ENCODE results near the gene INSL3.

Gene INSL3

DNA sequence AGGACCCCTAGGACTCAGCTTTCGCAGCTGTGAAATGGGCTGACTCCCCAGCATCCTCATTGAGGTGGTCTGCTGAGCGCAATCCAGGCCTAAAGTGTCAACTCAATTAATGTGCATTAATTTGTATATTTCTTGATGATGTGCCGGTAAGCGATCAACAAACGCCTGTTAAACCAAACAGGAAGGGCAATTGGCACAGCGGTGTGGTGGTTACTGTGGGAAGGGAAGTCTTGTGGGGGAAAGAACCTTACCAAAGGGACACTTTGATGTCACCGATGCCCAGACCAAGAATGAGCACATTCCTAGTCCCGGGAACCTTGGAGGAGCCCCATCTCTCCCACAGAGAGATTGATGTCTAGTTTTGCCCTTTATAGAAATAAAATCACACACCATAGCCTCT is 24.8 kb upstream of the INSL3 start:
- Histone ChIP-seq H3K4me3 (ENCODE audit: low read depth in 1 of 2, low read length in 2 of 2) (peak overlapping the region in 1 of 2 donors; percentile 9), H3K36me3 (ENCODE audit: control insufficient read depth in 1 of 2, insufficient read depth in 2 of 2, low read length in 2 of 2) (peaks cover 0 to 1% of the 10 kb centered on the region in 2 donors), H3K9me3 (ENCODE audit: control insufficient read depth in 1 of 2, low read length in 2 of 2) (no peaks in the 10 kb centered on the region), H3K27ac (ENCODE audit: low read depth, low read length) (no peak overlapping the region), H3K9ac (ENCODE audit: low read depth in 1 of 2, low read length in 2 of 2) (no peak overlapping the region), H3K27me3 (ENCODE audit: control insufficient read depth in 1 of 2, insufficient read depth in 2 of 2, low read length in 2 of 2) (peaks cover 0 to 3% of the 10 kb centered on the region in 2 donors), H3K4me1 (ENCODE audit: control insufficient read depth in 1 of 2, insufficient read depth in 2 of 2, low read length in 2 of 2) (peaks cover 10 to 11% of the 10 kb centered on the region in 2 donors)

DNA sequence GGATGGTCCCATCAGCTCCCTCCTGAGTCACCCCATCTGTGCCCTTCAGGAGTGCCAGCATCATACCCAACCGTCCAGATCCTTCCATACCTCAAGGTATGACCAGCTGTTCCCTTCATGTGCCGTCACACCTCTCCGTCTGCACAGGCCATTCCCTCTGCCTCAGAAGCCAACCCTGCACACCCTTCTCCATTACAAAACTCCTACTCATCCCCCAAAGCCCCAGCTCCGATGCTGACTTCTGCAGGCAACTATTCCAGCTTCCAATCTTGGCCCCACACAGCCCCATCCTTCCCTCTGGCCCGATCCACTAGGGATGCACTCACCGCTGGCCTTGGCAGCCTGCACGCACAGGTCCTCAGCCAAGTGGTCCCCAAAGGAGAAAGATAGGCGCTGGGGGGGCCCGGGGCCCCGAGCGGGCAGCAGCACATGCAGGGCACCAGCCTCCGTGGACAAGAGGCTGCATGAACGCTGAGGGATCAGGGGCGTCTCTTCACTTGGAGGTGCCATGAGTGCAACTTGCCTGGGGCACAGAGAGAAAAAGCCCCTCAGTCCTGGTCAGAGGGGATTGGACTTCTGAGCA is 22.7 kb upstream of the INSL3 start:
- Histone ChIP-seq H3K4me3 (ENCODE audit: low read depth in 1 of 2, low read length in 2 of 2) (no peak overlapping the region), H3K27me3 (ENCODE audit: control insufficient read depth in 1 of 2, insufficient read depth in 2 of 2, low read length in 2 of 2) (peaks cover 0 to 3% of the 10 kb centered on the region in 2 donors), H3K36me3 (ENCODE audit: control insufficient read depth in 1 of 2, insufficient read depth in 2 of 2, low read length in 2 of 2) (peaks cover 0 to 7% of the 10 kb centered on the region in 2 donors), H3K4me1 (ENCODE audit: control insufficient read depth in 1 of 2, insufficient read depth in 2 of 2, low read length in 2 of 2) (peaks cover 4 to 6% of the 10 kb centered on the region in 2 donors), H3K27ac (ENCODE audit: low read depth, low read length) (no peak overlapping the region), H3K9ac (ENCODE audit: low read depth in 1 of 2, low read length in 2 of 2) (no peak overlapping the region), H3K9me3 (ENCODE audit: control insufficient read depth in 1 of 2, low read length in 2 of 2) (no peaks in the 10 kb centered on the region)

- H3K27ac ChIP-seq (ENCODE audit: low read depth, low read length): no peak overlapping the region
- peaks cover 0 to 7% of the 10 kb centered on the region in 2 donors for H3K36me3 ChIP-seq (ENCODE audit: control insufficient read depth in 1 of 2, insufficient read depth in 2 of 2, low read length in 2 of 2)
- H3K9ac ChIP-seq (ENCODE audit: low read depth in 1 of 2, low read length in 2 of 2): no peak overlapping the region
- no peak overlapping the region for H3K4me3 ChIP-seq (ENCODE audit: low read depth in 1 of 2, low read length in 2 of 2)
- peaks cover 0 to 3% of the 10 kb centered on the region in 2 donors for H3K27me3 ChIP-seq (ENCODE audit: control insufficient read depth in 1 of 2, insufficient read depth in 2 of 2, low read length in 2 of 2)
- H3K9me3 ChIP-seq (ENCODE audit: control insufficient read depth in 1 of 2, low read length in 2 of 2): no peaks in the 10 kb centered on the region
- H3K4me1 ChIP-seq (ENCODE audit: control insufficient read depth in 1 of 2, insufficient read depth in 2 of 2, low read length in 2 of 2): peaks cover 4 to 6% of the 10 kb centered on the region in 2 donors
Measured at GRCh38 chr19:17843292-17843827, 22.0 kb upstream of the INSL3 start.

- Histone ChIP-seq H3K27ac (ENCODE audit: low read depth, low read length) (no peak overlapping the region), H3K9ac (ENCODE audit: low read depth in 1 of 2, low read length in 2 of 2) (no peak overlapping the region), H3K4me1 (ENCODE audit: control insufficient read depth in 1 of 2, insufficient read depth in 2 of 2, low read length in 2 of 2) (peaks cover under 1 to 4% of the 10 kb centered on the region in 2 donors), H3K27me3 (ENCODE audit: control insufficient read depth in 1 of 2, insufficient read depth in 2 of 2, low read length in 2 of 2) (peaks cover 0 to under 1% of the 10 kb centered on the region in 2 donors), H3K4me3 (ENCODE audit: low read depth in 1 of 2, low read length in 2 of 2) (no peak overlapping the region), H3K9me3 (ENCODE audit: control insufficient read depth in 1 of 2, low read length in 2 of 2) (no peaks in the 10 kb centered on the region), H3K36me3 (ENCODE audit: control insufficient read depth in 1 of 2, insufficient read depth in 2 of 2, low read length in 2 of 2) (peaks cover 0 to 7% of the 10 kb centered on the region in 2 donors)
Measured at GRCh38 chr19:17842663-17843291, 21.5 kb upstream of the INSL3 start.

DNA sequence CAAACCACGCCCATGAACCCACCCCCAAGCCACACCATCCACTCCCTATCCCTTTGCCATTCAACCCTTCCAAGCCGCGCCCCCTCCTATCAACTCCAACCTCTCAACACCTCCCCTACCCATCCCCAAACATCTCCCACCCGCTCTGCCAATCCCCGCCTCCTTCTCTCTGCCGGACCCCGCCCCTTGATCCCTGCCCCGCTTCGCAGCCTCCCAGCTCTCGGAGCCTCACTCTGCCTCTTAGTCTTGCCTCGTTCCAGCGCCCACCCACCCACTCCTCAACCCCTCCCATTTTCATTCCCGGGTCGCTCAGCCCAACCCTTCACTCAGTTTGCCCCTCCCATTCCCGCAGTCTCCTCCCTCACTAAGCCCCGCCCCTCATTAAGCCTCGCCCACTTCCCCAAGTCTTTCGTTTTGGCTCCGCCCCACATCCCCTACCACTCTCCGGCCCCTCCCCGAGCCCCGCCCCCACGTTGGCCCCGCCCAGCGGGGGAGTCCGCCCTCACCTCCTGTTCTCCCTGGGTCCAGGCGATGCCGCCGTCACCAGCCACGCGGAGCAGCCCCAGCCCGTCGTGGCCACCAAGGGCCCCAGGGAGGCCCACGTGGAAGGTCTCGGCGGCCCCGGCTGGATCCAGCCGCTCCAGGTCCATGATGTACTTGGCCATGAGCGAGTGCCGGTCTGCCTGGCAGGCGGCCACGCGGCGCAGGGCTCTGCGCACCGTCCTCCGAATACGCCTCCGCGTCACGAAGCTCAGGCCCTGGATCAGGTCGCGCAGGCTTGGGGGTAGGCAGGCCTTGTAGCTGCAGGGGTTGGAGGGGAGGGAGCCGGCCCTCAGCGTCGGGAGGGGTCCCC is 20.7 kb upstream of the INSL3 start:
- no peaks in the 10 kb centered on the region for H3K9me3 ChIP-seq (ENCODE audit: control insufficient read depth in 1 of 2, low read length in 2 of 2)
- no peak overlapping the region for H3K9ac ChIP-seq (ENCODE audit: low read depth in 1 of 2, low read length in 2 of 2)
- H3K27me3 ChIP-seq (ENCODE audit: control insufficient read depth in 1 of 2, insufficient read depth in 2 of 2, low read length in 2 of 2): no peaks in the 10 kb centered on the region
- H3K4me1 ChIP-seq (ENCODE audit: control insufficient read depth in 1 of 2, insufficient read depth in 2 of 2, low read length in 2 of 2): peaks cover 0 to 4% of the 10 kb centered on the region in 2 donors
- no peak overlapping the region for H3K27ac ChIP-seq (ENCODE audit: low read depth, low read length)
- H3K36me3 ChIP-seq (ENCODE audit: control insufficient read depth in 1 of 2, insufficient read depth in 2 of 2, low read length in 2 of 2): peaks cover 0 to 7% of the 10 kb centered on the region in 2 donors
- no peak overlapping the region for H3K4me3 ChIP-seq (ENCODE audit: low read depth in 1 of 2, low read length in 2 of 2)

DNA sequence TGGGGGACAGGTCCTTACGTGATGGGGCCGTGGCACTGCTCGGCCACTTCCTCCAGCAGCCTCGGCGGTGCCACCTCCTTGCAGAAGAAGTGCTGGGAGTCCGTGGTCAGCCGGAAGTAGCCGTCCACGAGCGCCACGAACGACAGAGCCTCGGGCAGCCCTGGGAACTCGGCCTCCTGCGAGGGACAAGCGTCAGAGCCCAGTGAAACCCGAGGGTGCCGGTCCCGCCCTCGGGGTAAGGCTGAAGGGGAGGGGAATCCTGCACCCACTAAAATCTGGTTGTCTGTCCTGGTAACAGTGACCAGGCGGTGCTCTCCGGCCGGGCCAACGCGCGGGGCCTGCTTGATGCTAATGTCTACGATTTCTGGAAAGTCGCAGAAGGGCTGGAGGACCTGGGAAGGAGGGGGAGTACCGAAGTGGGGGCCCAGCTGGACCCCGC is 20.1 kb upstream of the INSL3 start:
- H3K4me1 ChIP-seq (ENCODE audit: control insufficient read depth in 1 of 2, insufficient read depth in 2 of 2, low read length in 2 of 2): peaks cover 0 to 4% of the 10 kb centered on the region in 2 donors
- no peak overlapping the region for H3K27ac ChIP-seq (ENCODE audit: low read depth, low read length)
- H3K9ac ChIP-seq (ENCODE audit: low read depth in 1 of 2, low read length in 2 of 2): no peak overlapping the region
- no peaks in the 10 kb centered on the region for H3K27me3 ChIP-seq (ENCODE audit: control insufficient read depth in 1 of 2, insufficient read depth in 2 of 2, low read length in 2 of 2)
- no peak overlapping the region for H3K4me3 ChIP-seq (ENCODE audit: low read depth in 1 of 2, low read length in 2 of 2)
- peaks cover 0 to 7% of the 10 kb centered on the region in 2 donors for H3K36me3 ChIP-seq (ENCODE audit: control insufficient read depth in 1 of 2, insufficient read depth in 2 of 2, low read length in 2 of 2)
- no peaks in the 10 kb centered on the region for H3K9me3 ChIP-seq (ENCODE audit: control insufficient read depth in 1 of 2, low read length in 2 of 2)

DNA sequence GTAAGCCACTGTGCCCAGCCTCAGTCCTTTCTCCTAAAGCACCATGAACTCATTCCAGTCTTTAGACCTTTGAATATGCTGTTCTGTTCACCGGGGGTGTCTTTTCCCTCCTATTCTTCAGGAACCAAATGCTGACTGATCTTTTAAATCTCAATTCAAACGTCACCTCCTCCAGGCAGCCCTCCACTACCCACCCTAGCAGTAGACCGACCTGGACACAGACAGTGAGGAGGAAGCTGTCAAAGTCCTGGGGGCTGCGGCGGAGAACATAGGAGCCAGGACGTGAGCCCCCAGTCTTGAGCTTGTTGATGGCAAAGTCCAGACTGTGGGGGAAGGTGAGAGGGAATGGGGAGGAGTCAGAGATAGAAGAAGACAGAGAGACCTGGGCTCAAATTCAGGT is 18.7 kb upstream of the INSL3 start:
- Histone ChIP-seq H3K27ac (ENCODE audit: low read depth, low read length) (no peak overlapping the region), H3K36me3 (ENCODE audit: control insufficient read depth in 1 of 2, insufficient read depth in 2 of 2, low read length in 2 of 2) (peaks cover 0 to 7% of the 10 kb centered on the region in 2 donors), H3K9ac (ENCODE audit: low read depth in 1 of 2, low read length in 2 of 2) (no peak overlapping the region), H3K27me3 (ENCODE audit: control insufficient read depth in 1 of 2, insufficient read depth in 2 of 2, low read length in 2 of 2) (no peaks in the 10 kb centered on the region), H3K9me3 (ENCODE audit: control insufficient read depth in 1 of 2, low read length in 2 of 2) (no peaks in the 10 kb centered on the region), H3K4me1 (ENCODE audit: control insufficient read depth in 1 of 2, insufficient read depth in 2 of 2, low read length in 2 of 2) (peaks cover 0 to 4% of the 10 kb centered on the region in 2 donors), H3K4me3 (ENCODE audit: low read depth in 1 of 2, low read length in 2 of 2) (no peak overlapping the region)

- Histone ChIP-seq H3K27ac (ENCODE audit: low read depth, low read length) (no peak overlapping the region), H3K9me3 (ENCODE audit: control insufficient read depth in 1 of 2, low read length in 2 of 2) (no peaks in the 10 kb centered on the region), H3K4me3 (ENCODE audit: low read depth in 1 of 2, low read length in 2 of 2) (no peak overlapping the region), H3K27me3 (ENCODE audit: control insufficient read depth in 1 of 2, insufficient read depth in 2 of 2, low read length in 2 of 2) (no peaks in the 10 kb centered on the region), H3K4me1 (ENCODE audit: control insufficient read depth in 1 of 2, insufficient read depth in 2 of 2, low read length in 2 of 2) (peaks cover 0 to 4% of the 10 kb centered on the region in 2 donors), H3K36me3 (ENCODE audit: control insufficient read depth in 1 of 2, insufficient read depth in 2 of 2, low read length in 2 of 2) (peaks cover 0 to 7% of the 10 kb centered on the region in 2 donors), H3K9ac (ENCODE audit: low read depth in 1 of 2, low read length in 2 of 2) (no peak overlapping the region)
Measured at GRCh38 chr19:17837972-17838371, 16.7 kb upstream of the INSL3 start.

DNA sequence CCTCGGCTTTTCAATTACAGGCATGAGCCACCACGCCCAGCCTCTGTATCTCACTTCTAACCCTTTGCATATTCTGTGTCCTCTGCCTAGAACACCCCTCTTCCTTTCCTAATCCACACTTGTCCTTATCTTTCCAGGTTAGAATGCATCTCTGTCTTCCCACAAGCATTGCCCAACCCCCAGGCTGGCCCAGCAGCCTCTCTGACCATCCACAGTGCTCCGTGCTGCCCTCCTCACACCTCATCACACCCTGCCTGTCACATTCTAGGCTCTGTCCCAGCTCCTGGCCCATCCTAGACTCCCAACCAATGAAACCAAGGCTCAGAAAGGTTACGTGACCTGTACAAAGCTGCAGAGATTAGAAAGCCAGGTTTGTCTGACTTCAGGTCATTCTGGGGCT is 15.2 kb upstream of the INSL3 start:
- Histone ChIP-seq H3K27me3 (ENCODE audit: control insufficient read depth in 1 of 2, insufficient read depth in 2 of 2, low read length in 2 of 2) (peaks cover 0 to 4% of the 10 kb centered on the region in 2 donors), H3K27ac (ENCODE audit: low read depth, low read length) (no peak overlapping the region), H3K4me1 (ENCODE audit: control insufficient read depth in 1 of 2, insufficient read depth in 2 of 2, low read length in 2 of 2) (peaks cover 0 to under 1% of the 10 kb centered on the region in 2 donors), H3K4me3 (ENCODE audit: low read depth in 1 of 2, low read length in 2 of 2) (no peak overlapping the region), H3K9ac (ENCODE audit: low read depth in 1 of 2, low read length in 2 of 2) (no peak overlapping the region), H3K9me3 (ENCODE audit: control insufficient read depth in 1 of 2, low read length in 2 of 2) (no peaks in the 10 kb centered on the region), H3K36me3 (ENCODE audit: control insufficient read depth in 1 of 2, insufficient read depth in 2 of 2, low read length in 2 of 2) (peaks cover 0 to 7% of the 10 kb centered on the region in 2 donors)

Data from duodenal mucosa (tissue), 2 donors.